ENCODE measurements around the gene AGBL5. TPM values are rescaled to one million over a fixed set of nuclear protein-coding genes. Genes with fewer than 3 reads are reported as not detected.

The AGBL5 gene
- total and polyA plus RNA-seq, 2 of the 13 experiments (the other 11 are each of a cell fraction or from before 2014, with no cell fraction given): 55.9 to 73.3 TPM

DNA sequence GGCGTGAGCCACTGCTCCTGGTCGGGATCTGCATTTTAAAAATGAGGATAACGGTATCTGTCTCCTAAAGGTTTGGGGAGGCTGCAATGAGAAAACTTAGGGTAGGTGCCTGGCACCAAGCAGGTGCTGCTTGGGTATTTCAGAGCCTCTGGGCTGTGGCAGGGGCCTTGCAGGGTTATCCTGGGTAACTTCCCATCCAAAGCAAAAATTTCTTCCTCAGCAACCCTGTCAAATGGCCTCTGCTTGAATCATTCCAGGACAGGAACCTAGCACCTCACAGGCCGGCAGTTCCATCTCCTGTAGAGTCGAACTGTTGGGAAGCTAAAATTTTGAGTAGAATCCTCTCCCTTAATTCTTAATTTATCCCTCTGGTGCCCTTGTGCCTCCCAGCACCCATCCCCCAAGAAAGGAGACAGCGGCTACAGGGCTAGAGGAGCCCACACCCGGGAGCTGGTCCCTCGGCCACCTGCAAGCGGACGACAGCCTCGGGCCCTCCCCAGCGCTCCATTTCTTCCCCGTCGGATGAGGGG, 66.6 kb downstream of the AGBL5 start:
- peaks cover 58% of the 10 kb centered on the region for H3K4me1 ChIP-seq (ENCODE audit: insufficient read depth, low read length)
- intact Hi-C loops (cut with micrococcal nuclease; ENCODE audit: unreplicated experiment): loop anchor here (5.0 kb wide), 1 partner anchor 74 kb away; no protein-coding TSS in a partner anchor
- H3K27me3 ChIP-seq (ENCODE audit: control insufficient read depth in 1 of 2, insufficient read depth in 2 of 2, low read length in 2 of 2): peaks cover 2 to 40% of the 10 kb centered on the region in 2 experiments; a peak in 4 of 5 replicates
- H3K4me3 ChIP-seq (replicated peaks in 1 of 3; ENCODE audit: insufficient read depth in 1 of 3, low read depth in 2 of 3, low read length in 3 of 3): peak overlapping the region; percentile 53 to 82 (median 60)
- DNase-seq (ENCODE audit: low spot score): no peak
- WGBS (ENCODE audit: low lambda C conversion rate): 33% methylated on average over 14 of the region's 14 CpGs
- no peaks in the 10 kb centered on the region for H3K79me2 ChIP-seq (ENCODE audit: insufficient read depth, low read length)
- H3K4me2 ChIP-seq (ENCODE audit: low read depth, low read length): peak overlapping the region; percentile 92
- POLR2A ChIA-PET: interaction anchor here (0.7 to 1.7 kb wide), 5 partner anchors 10 to 94 kb away, joined by 3 to 11 read pairs (median 5); partner anchors contain the start of genes ATRAID, PREB and SLC5A6
- H2AFZ ChIP-seq (ENCODE audit: low read length): no peak overlapping the region
- H3K9me3 ChIP-seq (ENCODE audit: low read length): no peaks in the 10 kb centered on the region
- CTCF ChIA-PET (ENCODE audit: low intra/inter-chr PET ratio, low total read pairs): no interaction called here
- no peaks in the 10 kb centered on the region for H4K20me1 ChIP-seq (ENCODE audit: insufficient read depth, low read length)
- H3K27ac ChIP-seq (ENCODE audit: extremely low read length, insufficient read depth, low read length): no peak overlapping the region
- peak; percentile 16 for ATAC-seq
- in situ Hi-C loops (cut with HindIII; ENCODE audit: extremely low pct_ligation_motif_present, low pct_unique_long_range_greater_than_20kb): no loop called here
- H3K36me3 ChIP-seq (replicated peaks in 1 of 2; ENCODE audit: control insufficient read depth in 1 of 2, insufficient read depth in 2 of 2, low read length in 2 of 2): no peaks in the 10 kb centered on the region
- peak overlapping the region; percentile 70 for H3K9ac ChIP-seq (ENCODE audit: insufficient read depth, low read depth, low read length)
- FAIRE-seq: no peak
- BruUV-seq (replicated peaks): no TSS peak
- TF ChIP-seq, protein P1, sequence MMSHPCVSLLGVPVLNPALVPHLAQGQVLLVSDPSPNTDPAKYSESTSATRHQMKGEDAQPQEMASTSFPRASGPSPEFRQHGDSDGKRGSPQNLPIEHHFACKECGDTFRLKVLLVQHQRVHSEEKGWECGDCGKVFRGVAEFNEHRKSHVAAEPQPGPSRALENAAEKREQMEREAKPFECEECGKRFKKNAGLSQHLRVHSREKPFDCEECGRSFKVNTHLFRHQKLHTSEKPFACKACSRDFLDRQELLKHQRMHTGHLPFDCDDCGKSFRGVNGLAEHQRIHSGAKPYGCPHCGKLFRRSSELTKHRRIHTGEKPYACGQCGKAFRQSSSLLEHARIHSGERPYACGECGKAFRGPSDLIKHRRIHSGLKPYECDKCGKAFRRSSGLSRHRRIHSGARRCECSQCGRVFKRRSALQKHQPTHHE (CRISPR knock-in tag; IDR thresholded peaks at IDR 0.05; ENCODE audit: borderline replicate concordance): no peak
- TF ChIP-seq ISX (CRISPR knock-in tag; conservative IDR thresholded peaks at IDR 0.05) (no peak), ZNF501 (CRISPR knock-in tag; IDR thresholded peaks at IDR 0.05) (no peak), MATR3 (CRISPR knock-in tag; IDR thresholded peaks at IDR 0.05) (no peak), RBAK (CRISPR knock-in tag; IDR thresholded peaks at IDR 0.05) (no peak), ZNF557 (CRISPR knock-in tag; IDR thresholded peaks at IDR 0.05) (no peak), NRL (CRISPR knock-in tag; IDR thresholded peaks at IDR 0.05; ENCODE audit: borderline replicate concordance) (peak; percentile 7; the same call in 1 of the 2 replicates), ZNF607 (CRISPR knock-in tag; IDR thresholded peaks at IDR 0.05; ENCODE audit: borderline replicate concordance) (0 out of 2 replicates have a peak, but pooled peaks have one; percentile 3), ZNF747 (CRISPR knock-in tag; IDR thresholded peaks at IDR 0.05; ENCODE audit: borderline replicate concordance) (no peak), ZC3H13 (CRISPR knock-in tag; IDR thresholded peaks at IDR 0.05) (no peak), SRSF9 (IDR thresholded peaks at IDR 0.05; ENCODE audit: borderline replicate concordance, insufficient read depth, low read depth, low read length, poor library complexity, severe bottlenecking) (no peak), PHF8 (CRISPR knock-in tag; IDR thresholded peaks at IDR 0.05) (no peak), KLF12 (CRISPR knock-in tag; IDR thresholded peaks at IDR 0.05; ENCODE audit: borderline replicate concordance) (no peak), ZNF605 (CRISPR knock-in tag; IDR thresholded peaks at IDR 0.05) (no peak), HIVEP1 (CRISPR knock-in tag; IDR thresholded peaks at IDR 0.05) (peak; percentile 43; the same call in 1 of the 2 replicates), KMT2A (CRISPR knock-in tag; IDR thresholded peaks at IDR 0.05) (0 out of 2 replicates have a peak, but pooled peaks have one; percentile 67)
- TF ChIP-seq, protein P2, sequence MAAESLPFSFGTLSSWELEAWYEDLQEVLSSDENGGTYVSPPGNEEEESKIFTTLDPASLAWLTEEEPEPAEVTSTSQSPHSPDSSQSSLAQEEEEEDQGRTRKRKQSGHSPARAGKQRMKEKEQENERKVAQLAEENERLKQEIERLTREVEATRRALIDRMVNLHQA (CRISPR knock-in tag; IDR thresholded peaks at IDR 0.05): no peak
- TF ChIP-seq, protein P3, sequence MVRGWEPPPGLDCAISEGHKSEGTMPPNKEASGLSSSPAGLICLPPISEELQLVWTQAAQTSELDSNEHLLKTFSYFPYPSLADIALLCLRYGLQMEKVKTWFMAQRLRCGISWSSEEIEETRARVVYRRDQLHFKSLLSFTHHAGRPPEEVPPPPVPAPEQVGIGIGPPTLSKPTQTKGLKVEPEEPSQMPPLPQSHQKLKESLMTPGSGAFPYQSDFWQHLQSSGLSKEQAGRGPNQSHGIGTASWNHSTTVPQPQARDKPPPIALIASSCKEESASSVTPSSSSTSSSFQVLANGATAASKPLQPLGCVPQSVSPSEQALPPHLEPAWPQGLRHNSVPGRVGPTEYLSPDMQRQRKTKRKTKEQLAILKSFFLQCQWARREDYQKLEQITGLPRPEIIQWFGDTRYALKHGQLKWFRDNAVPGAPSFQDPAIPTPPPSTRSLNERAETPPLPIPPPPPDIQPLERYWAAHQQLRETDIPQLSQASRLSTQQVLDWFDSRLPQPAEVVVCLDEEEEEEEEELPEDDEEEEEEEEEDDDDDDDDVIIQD (CRISPR knock-in tag; IDR thresholded peaks at IDR 0.05; ENCODE audit: low read depth): no peak
- TF ChIP-seq, protein P4, sequence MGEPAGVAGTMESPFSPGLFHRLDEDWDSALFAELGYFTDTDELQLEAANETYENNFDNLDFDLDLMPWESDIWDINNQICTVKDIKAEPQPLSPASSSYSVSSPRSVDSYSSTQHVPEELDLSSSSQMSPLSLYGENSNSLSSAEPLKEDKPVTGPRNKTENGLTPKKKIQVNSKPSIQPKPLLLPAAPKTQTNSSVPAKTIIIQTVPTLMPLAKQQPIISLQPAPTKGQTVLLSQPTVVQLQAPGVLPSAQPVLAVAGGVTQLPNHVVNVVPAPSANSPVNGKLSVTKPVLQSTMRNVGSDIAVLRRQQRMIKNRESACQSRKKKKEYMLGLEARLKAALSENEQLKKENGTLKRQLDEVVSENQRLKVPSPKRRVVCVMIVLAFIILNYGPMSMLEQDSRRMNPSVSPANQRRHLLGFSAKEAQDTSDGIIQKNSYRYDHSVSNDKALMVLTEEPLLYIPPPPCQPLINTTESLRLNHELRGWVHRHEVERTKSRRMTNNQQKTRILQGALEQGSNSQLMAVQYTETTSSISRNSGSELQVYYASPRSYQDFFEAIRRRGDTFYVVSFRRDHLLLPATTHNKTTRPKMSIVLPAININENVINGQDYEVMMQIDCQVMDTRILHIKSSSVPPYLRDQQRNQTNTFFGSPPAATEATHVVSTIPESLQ (CRISPR knock-in tag; conservative IDR thresholded peaks at IDR 0.05): no peak

Data from HepG2 (cell line).